Measurements from ENCODE around the gene RGS6.

The RGS6 gene

DNA sequence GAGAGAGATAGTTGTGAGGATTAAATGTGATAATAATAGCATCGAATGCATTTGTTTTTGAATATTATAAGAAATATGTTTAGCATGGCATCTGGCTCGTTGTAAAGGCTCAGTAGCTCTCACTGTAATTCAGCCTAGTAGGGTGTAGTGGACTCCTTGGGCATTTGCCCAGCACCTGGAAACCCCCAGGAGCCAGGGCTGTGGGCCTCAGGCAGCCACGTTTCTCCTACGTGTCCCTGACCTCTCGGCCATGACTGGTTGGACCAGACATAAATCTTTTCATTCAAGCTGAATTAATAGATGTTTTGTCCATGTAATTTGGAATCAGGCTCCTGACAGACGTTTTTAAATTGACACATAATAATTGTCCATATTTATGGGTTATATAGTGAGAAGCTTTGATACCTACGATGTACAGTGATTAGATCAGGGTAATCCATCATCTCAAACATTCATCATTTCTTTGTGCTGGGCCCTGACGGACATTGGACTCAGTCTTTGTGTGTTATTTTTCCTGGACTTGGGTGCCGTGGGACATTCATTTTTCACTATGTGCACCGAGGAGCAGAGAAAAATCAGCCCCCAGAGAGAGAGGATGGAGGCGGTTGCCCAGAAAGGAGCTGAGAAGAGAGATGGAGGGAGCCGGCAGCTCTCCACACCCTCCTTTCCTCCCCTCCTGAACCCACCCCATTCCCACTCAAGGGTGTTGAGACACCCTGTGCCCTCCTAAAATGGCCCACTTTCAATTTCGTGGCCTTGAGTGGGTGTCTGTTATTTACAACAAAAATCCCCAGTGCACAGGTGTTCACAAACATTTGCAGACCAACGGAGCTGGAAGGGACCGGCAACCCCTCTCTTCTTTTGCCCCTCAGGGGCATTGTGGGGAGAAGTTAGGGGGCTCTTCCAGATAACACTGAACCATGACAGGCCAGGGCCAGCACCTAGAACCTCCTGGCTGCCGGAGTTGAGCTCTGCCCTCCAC, 665.3 kb downstream of the RGS6 start:
- DNase-seq, result no peak

GRCh38 chr14:72598306-72598705, 666.1 kb downstream of the RGS6 start:
- no peak for DNase-seq

- no peak for DNase-seq
These were observed 667.6 kb downstream of the RGS6 start for GRCh38 chr14:72599579-72600470.

DNA sequence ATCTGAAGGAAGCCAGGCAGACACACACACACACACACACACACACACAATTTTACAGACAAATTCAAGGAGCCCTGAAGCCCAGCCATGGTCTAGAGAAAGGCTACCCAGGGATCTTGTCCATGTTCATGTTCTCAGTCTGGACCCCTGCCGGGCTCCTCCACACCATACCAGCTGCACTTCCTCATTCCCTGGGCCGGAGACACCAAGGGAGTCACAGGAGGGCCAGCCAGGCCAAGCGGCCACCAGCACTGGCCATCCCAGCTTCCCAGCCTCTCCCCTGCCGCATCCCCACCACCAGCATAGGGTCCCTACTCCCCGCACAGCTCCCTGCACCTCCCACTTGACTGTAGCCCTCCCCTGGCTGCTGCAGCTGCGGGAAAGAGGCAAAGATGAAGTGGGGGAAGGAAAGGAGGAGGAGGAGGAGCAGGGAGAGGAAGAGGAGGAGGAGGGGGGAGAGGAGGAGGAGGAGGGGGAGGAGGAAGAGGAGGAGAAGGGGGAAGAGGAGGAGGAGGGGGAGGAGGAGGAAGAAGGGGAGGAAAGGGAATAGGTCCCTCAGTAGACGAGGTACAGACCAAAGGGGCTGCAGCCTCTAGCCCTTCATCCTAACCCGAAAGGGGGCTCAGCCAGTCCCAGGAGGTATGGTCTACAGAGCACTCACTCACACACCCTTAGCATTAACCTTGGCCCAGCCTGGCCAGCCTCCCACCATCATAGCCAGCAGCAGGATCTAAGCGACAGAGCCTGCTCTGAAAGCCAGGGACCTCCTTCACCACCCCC, 668.5 kb downstream of the RGS6 start:
- DNase-seq, result no peak

DNA sequence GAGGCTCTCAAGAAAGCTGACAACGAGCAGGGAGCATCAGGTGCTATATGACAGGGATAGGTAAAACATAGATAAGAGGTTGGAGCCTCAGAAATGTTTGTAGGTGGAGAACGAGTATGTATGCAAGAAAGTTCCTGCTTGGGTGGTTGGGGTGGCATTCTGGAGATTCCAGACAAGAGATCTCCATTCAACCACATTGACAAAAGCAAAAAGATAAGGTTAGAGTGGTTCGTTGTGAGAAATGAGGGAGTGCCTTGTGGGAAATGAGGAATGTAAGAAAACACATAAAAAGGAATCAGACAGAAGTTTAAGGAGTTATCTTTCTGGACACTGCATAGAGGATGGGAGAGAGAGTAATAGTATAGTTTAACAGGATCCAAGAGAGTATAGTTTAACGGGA, 671.4 kb downstream of the RGS6 start:
- DNase-seq, result no peak

DNA sequence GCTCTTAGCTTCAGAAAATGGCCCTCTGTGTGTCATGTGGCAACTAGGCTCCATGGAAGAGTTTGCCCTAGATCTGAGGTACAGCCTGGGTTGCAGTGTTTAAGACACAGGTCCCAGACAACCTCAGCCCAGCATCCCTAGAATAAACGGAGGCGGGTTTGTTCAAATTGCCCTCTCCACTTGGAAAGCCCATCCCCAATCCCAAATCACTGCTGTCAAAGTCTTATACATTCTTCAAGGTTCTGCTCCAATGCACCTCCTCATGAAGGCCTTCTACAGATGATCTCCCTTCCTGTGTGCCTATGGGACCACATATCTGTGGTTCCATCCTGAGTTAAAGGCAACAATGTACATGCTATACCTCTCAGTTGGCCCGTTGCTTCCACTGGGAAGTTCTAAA, 671.9 kb downstream of the RGS6 start:
- DNase-seq, result no peak

DNA sequence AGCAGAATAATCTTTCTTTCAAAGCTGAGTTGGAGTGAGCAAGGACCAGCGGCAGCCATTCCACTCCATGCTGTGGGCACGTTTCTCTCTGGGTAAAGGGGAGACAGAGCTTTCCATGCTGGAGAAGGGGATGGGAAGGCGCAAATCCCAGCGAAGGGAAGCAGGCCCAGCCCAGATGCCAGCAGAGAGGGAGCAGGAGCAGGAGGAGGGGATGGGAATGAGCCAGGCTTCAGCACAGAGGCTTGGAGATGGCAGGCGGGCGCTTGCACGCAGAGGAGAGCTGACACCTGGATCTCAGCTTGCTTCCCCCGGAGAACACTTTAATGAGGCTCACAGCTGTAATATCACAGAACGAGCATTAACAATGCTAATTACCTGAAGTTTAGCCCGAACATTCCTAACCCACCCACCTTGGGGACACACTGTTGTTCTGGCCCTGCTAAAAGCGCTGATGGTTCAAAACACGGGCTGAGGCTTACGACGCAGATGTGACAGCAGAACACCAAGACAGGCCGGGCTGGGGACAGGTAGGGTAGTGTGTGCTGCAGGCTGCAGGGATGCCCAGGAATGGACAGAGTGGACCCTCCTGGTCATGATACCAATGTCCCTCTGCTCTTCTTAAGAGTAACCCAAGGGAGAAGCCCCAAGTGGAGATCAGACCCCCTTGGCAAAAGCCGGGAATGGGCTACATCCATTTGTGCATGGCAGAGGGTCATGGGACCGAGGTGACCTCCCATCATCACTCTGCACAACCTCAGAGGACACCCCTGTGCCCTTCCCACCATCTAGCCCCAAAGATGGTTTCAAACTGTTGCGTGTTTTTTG, 673.1 kb downstream of the RGS6 start:
- DNase-seq, result no peak

DNA sequence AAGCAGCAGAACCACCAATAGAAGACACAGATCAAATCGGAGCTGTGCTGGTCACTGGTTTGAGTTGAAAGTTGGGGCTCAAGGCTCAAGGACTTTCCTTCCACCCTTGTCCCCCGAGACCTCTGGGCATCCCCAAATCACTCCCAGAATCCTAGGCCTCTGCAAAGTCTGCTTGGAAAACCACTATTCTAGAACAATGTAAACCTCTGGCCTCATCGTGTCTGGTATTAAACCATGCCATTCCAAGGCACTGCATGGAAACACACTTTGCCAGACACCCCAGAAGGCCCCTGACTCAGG, 673.6 kb downstream of the RGS6 start:
- no peak for DNase-seq

- no peak for DNase-seq
These were observed 674.6 kb downstream of the RGS6 start for GRCh38 chr14:72606879-72607278.

DNA sequence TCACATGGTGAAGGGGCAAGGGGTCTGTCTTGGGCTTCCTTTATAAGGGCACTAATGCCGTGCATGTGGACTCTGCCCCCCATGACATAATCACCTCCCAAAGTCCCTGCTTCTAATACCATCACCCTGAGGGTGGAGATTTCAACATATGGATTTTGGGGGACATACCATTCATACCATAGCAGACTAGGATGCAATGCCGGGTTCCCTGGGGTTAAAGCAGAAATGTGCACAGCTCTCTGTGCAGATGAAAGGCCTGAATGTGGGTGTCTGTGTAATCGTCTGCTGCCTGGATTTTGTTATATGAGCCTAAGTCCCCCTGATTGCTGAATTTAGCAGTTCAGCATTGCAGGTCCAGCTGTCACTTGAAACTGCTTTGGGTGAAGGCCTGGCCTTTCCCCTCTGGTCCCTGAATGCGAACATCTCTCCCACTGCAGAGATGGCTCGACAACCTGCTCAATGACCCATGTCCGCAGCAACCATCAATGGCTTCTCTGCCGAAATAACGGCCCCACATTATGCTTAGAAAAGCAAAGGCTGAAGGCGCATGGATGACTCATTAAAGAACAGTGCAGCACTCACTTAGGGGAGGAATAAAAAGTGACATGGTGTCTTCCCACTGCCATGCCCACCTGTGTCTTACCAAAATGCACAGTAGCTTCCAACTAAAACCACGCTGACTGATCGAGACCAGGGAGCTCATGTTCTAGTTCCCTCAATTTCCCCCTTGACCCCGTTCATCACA, 675.3 kb downstream of the RGS6 start:
- no peak for DNase-seq

DNA sequence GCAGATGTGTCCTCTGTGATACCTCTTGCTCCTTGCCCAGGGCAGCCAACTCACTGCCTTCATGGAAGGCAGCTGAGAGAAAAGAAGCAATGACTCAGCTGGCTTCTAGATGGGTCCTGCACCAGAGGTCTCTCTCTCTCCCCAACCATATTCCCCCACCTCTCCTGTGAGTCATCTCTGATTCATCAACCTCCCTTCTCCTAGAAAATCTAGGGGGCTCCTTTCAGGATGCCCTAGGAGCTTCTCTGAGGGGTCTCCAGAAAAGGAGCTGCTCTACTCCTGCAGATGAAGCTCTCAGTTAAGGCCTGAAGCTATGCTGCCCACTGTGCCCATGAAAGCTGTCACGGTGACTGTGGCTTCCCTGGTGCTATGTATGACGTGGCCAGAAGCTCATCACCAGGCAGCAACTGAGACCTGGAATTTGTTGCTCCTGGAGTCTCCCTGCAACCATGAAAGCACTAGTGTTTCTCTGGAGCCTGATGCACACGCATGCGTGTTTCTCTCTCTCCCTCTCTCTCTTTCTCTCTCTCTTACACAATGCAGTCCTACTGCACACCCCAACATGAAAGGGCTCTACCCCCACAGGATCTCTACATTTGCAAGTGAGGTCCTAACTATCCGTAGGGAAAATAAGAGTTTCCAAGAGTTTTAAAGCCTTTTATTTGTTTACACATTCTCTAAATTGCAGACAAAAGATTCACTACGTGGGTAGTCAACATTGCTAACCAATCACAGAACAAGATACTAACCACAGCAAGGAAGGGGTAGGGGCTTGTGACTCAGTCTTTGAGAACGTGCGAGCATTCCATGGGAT, 676.4 kb downstream of the RGS6 start:
- no peak for DNase-seq

DNA sequence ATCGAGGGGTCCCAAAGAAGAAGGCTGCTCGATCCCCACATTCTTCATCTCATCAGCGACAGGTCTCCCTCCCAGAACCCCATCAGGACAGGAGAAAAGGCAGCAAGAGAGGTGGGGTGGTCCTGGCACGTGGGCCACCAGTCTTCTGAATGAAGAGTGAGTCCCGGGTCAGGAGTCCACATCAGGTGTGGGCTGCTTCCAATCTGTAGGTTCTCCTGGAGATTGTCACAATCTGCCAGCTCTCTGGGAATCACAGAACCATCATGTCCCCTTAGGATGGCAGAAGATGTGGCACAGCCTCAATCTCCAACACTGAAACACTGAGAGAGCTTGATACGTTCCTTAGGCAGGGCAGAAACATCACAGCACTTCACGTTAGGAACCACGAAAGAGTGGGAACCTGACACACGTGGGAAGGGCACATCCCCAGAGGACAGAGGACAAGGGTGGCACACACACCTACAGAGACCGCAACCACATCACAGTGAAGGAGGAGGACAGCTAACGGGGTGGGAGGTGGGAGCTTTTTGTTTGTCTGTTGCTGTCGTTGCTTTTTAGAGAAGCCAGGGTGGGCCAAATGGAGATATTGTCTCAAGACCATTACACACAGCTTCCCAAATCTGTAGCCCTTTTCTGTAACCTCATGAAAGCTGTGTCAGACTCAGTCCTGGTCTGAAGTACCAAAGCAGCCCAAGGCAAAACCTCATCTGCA, 677.1 kb downstream of the RGS6 start:
- DNase-seq, result no peak

DNA sequence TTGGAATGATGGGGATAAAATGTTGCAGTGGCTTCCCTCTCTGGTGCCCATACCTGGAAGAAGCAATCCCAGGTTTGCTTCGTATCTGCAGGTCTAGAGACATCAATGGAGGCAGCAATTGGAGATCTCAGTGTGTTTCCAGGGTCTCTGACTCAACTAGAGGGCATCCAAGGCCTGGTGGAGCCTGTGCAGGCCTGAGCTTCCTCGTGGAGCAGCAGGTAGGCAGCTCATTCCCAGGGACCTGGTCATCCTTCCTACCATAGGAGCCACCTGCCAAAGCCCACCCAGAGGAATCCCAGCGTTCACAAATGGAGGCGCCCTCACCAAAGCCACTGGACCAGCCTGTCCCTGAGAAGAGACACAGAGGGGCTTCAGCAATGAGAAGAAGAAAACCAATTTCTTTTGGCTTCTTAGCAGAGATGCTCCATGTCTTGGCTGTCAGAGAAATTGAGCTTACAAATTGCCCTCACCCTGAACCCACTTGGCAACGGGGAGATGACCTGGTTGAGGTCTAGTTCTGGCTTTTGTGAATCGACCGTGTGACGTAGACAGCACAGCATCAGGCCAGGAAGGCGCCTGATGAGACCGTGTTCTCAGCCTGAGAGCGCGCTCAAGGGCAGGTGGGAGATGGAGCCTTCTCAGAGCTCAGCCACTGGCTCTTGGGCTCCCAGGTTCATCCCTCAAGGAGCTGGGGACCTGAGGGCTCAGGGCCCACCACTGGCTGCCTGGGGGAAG, 678.0 kb downstream of the RGS6 start:
- DNase-seq, result no peak

DNA sequence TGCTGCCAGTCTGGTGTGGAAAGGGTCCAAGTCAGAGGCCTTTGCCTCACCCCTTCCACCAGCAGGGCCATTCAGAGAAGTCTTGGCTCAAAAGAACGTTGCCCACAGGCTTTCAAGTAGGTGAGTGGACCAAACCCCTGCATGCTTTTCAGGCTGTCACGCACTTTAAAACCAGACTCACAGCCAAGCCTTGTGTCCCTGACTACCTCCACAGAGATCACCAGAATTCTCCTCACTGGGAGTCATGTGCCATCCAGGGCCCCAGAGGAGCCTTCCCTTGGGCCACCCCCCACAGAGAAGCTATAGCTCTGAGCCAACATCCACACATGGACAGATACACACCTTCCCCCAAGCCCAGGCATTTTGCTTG, 678.6 kb downstream of the RGS6 start:
- no peak for DNase-seq

DNA sequence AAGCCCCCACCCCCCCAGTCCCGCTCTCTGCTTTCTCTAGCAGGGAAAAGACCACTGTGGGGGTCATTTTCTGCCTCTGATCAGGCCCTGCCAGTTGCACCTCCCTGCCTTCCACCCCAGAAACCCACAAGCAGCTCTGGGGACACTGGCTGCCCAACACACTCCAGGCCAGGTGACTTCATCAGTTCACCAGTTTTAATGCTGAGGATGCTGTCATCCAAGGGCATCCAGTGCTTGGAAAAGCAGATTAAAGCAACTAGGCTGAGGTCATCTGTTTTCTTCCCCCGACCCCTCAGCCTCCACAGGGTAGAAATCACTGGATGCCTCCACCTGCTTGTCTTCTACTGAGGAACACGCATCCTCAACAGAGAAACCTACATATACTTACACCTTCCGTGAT, 679.3 kb downstream of the RGS6 start:
- no peak for DNase-seq

- no peak for DNase-seq
These were observed 679.8 kb downstream of the RGS6 start for GRCh38 chr14:72612041-72612440.

- no peak for DNase-seq
These were observed 681.2 kb downstream of the RGS6 start for GRCh38 chr14:72613231-72613974.

GRCh38 chr14:72613975-72614319, 681.7 kb downstream of the RGS6 start:
- no peak for DNase-seq

DNA sequence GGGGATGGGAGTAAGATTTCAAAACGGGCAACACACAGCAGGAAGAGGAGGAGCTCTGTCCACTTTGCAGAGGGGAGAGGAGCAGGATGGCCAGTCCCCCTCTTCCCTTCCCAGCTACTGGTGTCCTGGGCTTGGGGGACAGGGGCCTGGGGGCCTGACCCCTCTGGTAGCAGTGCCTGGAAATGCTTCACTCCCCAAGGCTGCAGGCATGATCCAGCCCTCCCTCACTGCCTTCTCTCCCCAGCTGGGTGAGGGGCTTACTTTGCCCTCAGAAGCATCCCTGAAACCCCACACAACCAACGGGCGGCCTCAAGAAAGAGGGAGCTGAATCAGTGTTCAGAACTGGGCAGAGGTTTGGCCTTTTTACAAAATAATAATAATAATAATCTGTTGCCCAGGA, 682.1 kb downstream of the RGS6 start:
- no peak for DNase-seq

All from NCI-H187 (cell line).